GM18951 (cell line): Measurements from ENCODE around the gene HID1.
"Not testable (repeated sequence)": the region's sequence is repeated elsewhere in the genome, so short reads cannot be mapped to it uniquely, and the experiment has no call there.

Experiments used
- POLR2A ChIP-seq: IDR thresholded peaks from 4 replicates; pipeline ENCODE4 v1.6.1; 2011; ENCODE audit warnings: mild to moderate bottlenecking; ENCODE audit not compliant: insufficient read length, insufficient read depth; ENCODE audit errors: extremely low read depth
- in situ Hi-C: fragments of 300-500 bp; cut with MboI; formaldehyde crosslinking; loops from one replicate; pipeline ENCODE4 v1.12.0; 2022; ENCODE audit warnings: low sequenced_read_pairs, mixed read lengths, inconsistent platforms; ENCODE audit not compliant: unreplicated experiment

HID1 gene

DNA sequence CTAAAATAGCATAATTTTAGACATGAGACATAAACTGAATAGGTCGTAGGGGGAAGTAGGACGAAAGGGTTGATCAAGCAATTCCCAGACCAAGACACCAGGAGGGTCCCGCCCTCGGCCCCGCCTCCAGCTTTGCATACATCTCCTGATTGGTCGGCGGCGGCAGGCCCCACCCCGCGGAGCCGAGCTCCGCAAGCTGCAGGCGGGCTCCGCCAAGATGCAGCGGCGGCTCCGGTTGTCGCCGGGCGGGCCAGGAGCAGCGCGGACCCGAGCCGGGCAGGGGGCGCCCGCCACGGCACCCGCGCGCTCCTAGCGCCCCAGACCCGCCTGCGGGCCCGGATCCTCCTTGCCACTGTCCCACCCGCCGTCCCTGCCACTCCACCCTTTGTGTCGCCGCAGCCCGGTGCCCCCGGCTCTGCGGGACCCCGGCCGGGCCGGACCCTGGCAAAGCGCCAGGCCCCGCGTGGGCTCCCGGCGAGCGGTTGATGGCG lies 14.9 kb upstream of the HID1 start, which contains the start of gene CDR2L:
Gene CDR2L, plus strand, starts transcription at position 215 of the 491 bp plus-strand sequence. CDS start 412 bp downstream, outside the sequence.
- in situ Hi-C loops: no loop called here
- peak; percentile 34 for TF ChIP-seq POLR2A

DNA sequence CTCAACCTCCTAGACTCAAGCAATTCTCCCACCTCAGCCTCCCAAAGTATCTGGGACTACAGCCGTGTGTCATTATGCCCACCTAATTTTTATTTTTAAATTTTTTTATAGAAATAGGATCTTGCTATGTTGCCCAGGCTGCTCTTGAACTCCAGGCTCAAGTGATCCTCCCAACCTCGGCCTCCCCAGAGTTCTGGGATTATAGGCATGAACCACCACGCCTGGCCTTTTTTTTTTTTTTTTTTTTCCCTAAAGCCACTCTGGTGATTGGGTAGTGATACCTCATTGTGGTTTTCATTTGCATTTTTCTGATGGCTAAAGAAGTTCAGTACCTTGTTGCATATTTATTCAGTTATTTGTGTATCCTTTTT lies 13.6 kb upstream of the HID1 start:
- in situ Hi-C loops: no loop called here
- no peak for TF ChIP-seq POLR2A

DNA sequence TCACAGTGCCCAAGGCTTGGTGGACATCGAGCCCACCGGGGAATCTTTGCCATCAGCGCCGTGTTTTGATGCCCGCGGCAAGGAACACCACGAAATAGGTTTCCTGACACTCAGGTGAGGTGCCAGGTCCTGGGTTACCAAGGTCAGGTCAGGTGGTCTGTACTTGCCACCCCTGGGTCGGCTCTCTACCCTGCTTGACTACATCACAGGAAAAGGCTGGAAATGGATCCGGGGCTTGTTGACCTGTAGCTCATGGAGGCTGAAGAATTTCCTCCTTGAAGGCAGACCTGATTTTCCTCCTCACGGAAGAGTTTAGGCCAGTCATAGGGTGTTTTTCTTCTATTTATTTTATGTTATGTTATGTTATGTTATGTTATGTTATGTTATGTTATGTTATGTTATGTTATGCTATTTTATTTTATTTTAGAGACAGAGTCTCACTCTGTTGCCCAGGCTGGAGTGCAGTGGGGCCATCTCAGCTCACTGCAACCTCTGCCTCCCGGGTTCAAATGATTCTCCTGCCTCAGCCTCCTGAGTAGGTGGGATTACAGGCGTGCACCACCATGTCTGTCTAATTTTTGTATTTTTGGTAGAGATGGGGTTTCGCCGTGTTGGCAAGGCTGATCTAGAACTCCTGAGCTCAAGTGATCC lies 10.2 kb upstream of the HID1 start:
- in situ Hi-C loops: not testable (repeated sequence)

DNA sequence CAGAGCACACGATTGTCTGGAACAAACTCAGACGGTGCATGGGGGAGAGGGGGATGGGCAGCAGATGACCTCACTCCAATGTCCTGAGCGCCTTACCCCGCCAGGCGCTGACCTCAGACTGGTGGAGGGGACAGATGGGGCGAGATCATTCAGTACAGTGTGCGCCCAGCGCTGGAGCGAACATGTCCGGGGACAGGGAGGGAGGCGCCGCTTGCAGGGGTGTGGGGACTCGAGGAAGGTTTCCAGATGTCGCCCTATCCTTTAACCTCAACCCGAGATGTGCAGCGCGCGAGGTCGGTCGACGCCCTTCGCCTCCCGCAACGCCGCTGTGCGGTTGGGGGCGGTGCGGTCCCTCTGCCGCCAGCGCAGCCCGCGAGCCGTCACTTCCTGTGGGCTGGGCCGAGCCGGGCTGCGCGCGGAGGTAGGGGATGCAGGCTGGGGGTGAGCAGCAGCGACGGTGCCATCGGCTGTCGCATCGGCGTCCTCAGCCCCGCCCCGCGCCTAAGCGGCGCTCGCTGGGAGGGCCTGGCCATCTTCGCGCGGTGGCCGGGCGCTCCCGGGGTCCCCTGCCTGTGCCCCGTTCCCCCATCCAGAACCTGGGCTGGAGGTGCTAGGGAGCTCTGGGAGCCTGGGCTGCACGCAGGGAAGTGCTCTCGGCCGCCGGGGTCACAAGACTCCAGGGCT lies 9.6 kb upstream of the HID1 start:
- in situ Hi-C loops: no loop called here
- TF ChIP-seq POLR2A: peak; percentile 47

DNA sequence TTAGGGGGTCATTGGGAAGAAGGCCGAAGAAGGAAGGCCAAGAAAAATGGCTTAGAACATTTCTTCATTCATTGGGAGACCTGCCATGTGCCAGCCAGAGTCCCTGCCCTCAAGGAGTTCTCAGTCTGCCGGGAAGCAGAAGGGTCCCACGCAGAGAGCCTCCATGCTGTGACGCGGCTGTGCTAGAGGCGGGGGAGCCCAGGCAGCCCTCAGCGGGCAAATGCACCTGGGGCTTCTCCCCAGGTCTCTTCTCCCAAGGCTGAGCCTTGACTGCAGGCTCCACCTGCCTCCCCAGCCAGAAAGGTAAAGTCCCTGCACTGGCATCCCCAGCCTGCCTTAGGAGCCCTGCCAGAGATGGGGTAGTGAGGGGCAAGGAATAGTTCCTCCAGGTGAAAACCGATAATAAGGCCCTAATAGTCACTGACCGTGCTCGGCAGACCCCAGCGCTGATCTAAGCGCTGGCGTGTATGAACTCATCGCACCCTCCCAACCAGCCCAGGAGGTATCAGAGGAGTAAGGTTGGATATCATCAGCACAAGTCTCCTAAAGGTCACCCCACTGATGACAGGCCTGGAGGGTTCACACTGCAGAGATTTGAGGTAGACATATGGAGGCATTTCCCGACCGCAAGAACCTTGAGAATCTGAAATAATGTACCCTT lies 8.9 kb upstream of the HID1 start:
- in situ Hi-C loops: no loop called here
- TF ChIP-seq POLR2A: no peak

DNA sequence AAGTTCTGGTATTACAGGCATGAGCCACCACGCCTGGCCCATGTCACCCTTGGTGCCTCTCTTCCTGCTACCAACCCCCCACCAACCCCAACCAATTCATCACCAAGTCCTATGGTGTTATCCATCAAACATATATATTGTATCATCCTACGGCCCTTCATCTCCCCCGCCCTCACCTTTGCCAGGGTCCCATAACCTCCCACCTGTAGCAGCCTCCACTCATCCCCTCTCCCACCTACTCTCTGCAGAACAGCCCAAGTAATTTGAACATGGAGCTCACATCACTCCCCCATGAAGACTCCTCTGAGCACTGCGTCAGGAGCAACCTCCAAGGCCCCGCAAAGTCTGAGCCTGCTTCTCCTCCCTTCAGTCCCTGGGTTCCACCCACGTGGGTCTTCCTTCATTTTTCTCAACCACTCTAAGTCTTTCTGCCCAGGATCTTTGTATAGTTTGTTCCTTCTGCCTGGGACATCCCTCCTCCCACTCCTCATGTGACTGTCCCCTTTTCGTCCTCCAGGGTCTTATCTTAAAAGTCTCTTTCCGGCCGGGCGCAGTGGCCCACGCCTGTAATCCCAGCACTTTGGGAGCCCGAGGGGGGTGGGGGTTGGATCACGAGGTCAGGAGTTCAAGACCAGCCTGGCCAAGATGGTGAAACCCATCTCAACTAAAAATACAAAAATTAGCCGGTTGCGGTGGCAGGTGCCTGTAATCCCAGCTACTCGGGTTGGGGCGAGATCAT lies 7.0 kb upstream of the HID1 start:
- in situ Hi-C loops: no loop called here
- TF ChIP-seq POLR2A: no peak

DNA sequence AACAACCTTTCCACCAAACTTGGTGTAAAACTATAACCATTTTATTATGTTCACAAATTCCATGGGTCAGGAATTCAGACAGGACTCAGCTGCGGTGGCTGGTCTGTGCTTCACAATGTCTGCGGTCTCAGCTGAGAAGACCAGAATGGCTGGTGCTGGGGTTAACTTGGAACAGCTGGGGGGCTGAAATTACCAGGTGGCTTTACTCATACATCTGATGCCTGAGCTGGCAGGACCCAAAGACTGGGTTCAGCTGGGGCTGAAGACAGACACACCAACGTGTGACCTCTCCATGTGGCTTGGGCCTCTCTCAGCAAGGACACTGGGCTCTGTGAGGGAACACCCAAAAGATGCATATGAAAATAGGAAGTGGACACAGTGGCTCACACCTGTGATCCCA lies 5.7 kb upstream of the HID1 start:
- in situ Hi-C loops: no loop called here
- TF ChIP-seq POLR2A: no peak

DNA sequence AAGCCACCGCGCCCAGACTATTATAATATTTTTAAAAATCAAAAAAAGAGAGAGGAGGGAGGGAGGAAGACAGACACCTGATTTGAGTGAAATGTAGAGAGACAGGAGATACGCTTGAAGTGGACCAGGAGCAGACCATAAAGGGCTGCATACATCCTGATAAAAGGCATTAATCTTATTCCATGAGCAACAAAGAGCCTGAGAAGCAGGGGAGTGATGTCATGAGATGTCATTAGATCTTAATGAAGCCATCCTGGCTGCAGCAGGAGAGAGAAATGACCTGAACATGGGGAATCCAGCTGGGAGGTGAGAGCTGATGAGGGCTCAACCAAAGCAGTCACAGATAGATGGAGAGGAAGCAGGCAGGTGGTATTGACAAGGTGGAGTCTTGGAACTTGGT lies 5.2 kb upstream of the HID1 start:
- TF ChIP-seq POLR2A: no peak
- in situ Hi-C loops: no loop called here

DNA sequence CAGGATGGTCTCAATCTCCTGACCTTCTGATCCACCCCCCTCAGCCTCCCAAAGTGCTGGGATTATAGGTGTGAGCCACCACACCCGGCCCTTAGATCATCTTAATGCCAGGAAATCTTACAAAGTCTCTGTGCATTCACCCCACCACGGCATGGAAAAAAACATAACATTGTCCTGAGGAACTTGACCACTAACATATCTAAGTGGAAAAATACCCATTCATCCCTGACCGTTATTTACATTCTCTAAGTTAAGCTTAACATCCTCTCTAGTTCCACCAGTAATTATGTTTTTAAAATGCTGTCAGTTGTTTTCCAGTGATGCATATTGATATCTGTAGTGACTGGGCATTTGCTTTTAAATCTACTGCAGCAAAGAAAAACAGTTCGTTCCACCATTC lies 3.4 kb upstream of the HID1 start:
- in situ Hi-C loops: no loop called here
- TF ChIP-seq POLR2A: no peak

DNA sequence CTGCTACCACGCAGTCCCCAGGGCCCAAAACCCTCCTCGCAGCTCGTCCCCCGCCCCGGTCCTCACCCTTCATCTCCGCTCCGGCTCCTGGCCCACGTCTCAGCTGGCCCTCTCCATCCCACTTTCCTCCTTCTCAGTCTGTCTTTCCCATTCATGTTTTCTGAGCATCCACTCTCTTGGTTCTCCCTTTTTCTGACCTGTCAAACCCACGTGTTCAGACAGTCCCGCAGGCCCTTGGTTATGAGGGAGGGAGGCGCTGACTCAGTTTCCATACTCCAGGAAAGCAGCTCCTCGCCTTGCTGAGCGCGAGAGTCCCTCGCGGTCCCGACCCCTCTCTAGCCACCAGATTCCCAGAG lies 392 bp upstream of the HID1 start:
- in situ Hi-C loops: no loop called here
- TF ChIP-seq POLR2A: no peak

DNA sequence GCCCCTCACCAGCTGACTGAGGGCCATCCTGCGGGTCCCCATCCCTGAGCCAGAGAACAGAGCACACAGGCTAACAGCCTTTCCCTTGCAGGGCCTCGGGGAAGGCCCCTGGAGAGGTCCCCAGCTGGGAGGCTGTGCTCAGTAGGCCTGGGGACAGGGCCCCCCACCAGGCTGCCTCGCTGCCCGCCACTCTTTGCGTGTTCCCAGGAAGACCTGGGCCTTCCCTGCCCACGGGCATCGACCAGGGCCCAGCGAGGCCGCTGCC lies 785 bp downstream of the HID1 start:
- in situ Hi-C loops: no loop called here
- no peak for TF ChIP-seq POLR2A

DNA sequence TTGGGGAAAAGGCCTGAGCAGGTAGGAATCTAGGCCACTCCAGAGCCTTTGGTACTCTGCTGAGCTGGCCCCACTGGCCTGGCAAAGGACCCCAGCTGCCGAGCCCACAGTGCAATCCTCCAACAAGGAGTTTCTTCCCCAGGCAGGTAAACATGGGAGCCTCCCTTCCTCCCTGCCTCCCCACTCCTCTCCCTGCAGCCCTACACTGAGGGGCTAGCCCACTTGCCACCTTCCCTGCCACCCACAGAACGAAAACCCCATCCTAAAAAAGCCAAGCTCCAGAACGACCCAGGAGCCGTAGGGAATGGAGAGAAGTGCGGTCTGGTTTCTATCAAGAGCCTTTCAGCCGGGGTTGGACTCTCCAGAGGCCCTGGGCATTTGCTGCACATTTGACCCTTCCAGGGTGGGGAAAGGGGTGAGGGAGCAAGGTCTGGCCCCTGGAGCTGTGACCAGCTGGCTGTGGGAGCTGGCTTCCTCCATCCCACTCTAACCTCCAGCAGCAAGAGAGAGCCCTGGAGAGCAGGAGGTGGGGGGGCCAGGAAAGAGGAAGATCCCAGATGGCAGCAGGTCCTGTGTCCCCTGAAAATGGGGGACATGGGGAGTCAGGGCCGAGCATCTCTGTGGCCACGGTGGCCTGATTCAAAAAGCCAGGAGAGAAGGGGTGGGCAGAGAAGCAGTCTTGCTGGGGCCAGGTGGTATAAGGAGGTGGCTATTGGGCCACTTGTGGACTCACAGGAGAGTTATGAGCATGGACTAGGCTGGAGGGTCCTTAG lies 1.3 kb downstream of the HID1 start:
- in situ Hi-C loops: no loop called here
- TF ChIP-seq POLR2A: no peak

DNA sequence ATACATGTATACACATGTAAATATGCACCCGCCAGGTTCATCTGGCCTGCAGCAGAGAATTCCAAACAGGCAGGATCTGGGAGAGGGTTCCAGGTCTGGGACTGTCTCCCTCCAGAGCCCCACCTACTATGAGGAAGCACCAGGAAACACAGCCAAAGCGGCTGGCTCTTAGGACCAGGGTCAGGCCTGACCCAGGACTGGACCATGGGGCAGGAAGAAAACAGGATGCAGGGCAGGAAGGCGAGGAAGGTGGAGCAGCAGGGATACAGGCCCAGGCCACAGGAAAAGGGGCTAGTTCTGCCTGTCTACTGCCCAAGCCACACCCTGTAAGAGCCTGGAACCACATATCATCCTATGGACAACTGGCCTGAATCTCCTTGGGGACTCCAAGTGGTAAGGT lies 2.2 kb downstream of the HID1 start:
- in situ Hi-C loops: no loop called here

DNA sequence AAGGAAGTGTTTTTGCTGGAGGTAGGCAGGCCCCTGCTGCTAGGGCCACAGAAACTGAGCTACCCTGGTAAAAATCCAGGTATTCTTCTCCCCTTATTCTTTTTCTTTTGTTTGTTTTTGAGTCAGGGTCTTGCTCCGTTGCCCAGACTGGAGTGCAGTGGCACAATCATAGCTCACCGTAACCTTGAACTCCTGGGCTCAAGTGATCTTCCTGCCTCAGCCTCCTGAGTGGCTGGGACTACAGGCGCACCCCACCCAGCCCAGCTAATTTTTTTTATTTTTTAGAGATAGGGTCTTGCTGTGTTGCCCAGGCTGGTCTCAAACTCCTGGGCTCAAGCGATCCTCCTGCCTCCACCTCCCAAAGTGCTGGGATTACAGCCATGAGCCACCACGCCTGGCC lies 3.1 kb downstream of the HID1 start:
- in situ Hi-C loops: not testable (repeated sequence)

More for the DNA sequence above, 2.2 kb downstream of the HID1 start:
- no peak for TF ChIP-seq POLR2A
